ENCODE measurements around the gene SPNS3.

SPNS3 gene

GRCh38 chr17:4536742-4537411, 103.1 kb downstream of the SPNS3 start:
- Histone ChIP-seq H3K27ac (ENCODE audit: extremely low read depth, low read depth, low read length) (no peak overlapping the region), H3K4me3 (ENCODE audit: low read depth, low read length) (no peak overlapping the region), H3K36me3 (ENCODE audit: control insufficient read depth in 2 of 2, insufficient read depth in 1 of 2, low read length in 2 of 2) (peaks cover 0 to 50% of the 10 kb centered on the region in 2 experiments; a peak in 2 of 3 replicates), H3K9me3 (ENCODE audit: control insufficient read depth, insufficient read depth, low read depth, low read length) (no peaks in the 10 kb centered on the region), H3K4me1 (ENCODE audit: control insufficient read depth, insufficient read depth, low read length) (no peaks in the 10 kb centered on the region)
- CTCF ChIA-PET, result interaction anchor here (0.6 kb wide), 1 partner anchor 117 kb away, joined by 4 read pairs; no protein-coding TSS in a partner anchor
- POLR2A ChIA-PET, result interaction anchor here (0.6 to 2.6 kb wide), 4 partner anchors 7 to 116 kb away, joined by 3 to 11 read pairs (median 4); no protein-coding TSS in a partner anchor
- TF ChIP-seq ZNF621 (tag by site-specific recombination; IDR thresholded peaks at IDR 0.05) (no peak), KLF7 (tag by site-specific recombination; IDR thresholded peaks at IDR 0.05; ENCODE audit: borderline replicate concordance) (no peak), ZNF274 (IDR thresholded peaks at IDR 0.05; ENCODE audit: low read length) (no peak), ZNF274 (tag by site-specific recombination; IDR thresholded peaks at IDR 0.05; ENCODE audit: borderline replicate concordance) (no peak), ZBTB8A (tag by site-specific recombination; IDR thresholded peaks at IDR 0.05) (no peak), PATZ1 (tag by site-specific recombination; IDR thresholded peaks at IDR 0.05) (peak; percentile 56), ATF2 (tag by site-specific recombination; IDR thresholded peaks at IDR 0.05; ENCODE audit: low read depth) (no peak), ZNF791 (tag by site-specific recombination; IDR thresholded peaks at IDR 0.05) (no peak), HIC1 (tag by site-specific recombination; IDR thresholded peaks at IDR 0.05) (peak; percentile 46; the same call in 1 of the 2 replicates), ZNF544 (tag by site-specific recombination; IDR thresholded peaks at IDR 0.05) (no peak), ZNF423 (tag by site-specific recombination; IDR thresholded peaks at IDR 0.05) (0 out of 2 replicates have a peak, but pooled peaks have one; percentile 1), ZNF311 (tag by site-specific recombination; IDR thresholded peaks at IDR 0.05; ENCODE audit: borderline replicate concordance) (no peak), BCL11B (tag by site-specific recombination; IDR thresholded peaks at IDR 0.05; ENCODE audit: low read depth) (no peak), SCRT1 (tag by site-specific recombination; IDR thresholded peaks at IDR 0.05; ENCODE audit: borderline replicate concordance) (no peak), PRDM1 (tag by site-specific recombination; IDR thresholded peaks at IDR 0.05) (peak; percentile 82), GLIS2 (tag by site-specific recombination; IDR thresholded peaks at IDR 0.05) (peak; percentile 64), ZNF623 (tag by site-specific recombination; IDR thresholded peaks at IDR 0.05) (no peak), PRDM10 (tag by site-specific recombination; IDR thresholded peaks at IDR 0.05) (no peak), ZBTB7A (tag by site-specific recombination; IDR thresholded peaks at IDR 0.05; ENCODE audit: low read depth) (no peak), KLF1 (tag by site-specific recombination; IDR thresholded peaks at IDR 0.05) (0 out of 2 replicates have a peak, but pooled peaks have one; percentile 24), OVOL3 (tag by site-specific recombination; IDR thresholded peaks at IDR 0.05) (no peak), ZNF561 (tag by site-specific recombination; IDR thresholded peaks at IDR 0.05; ENCODE audit: borderline replicate concordance) (no peak), ZNF837 (tag by site-specific recombination; IDR thresholded peaks at IDR 0.05) (no peak), ZNF768 (tag by site-specific recombination; IDR thresholded peaks at IDR 0.05) (no peak), ZNF677 (tag by site-specific recombination; IDR thresholded peaks at IDR 0.05) (no peak), ZNF600 (tag by site-specific recombination; IDR thresholded peaks at IDR 0.05) (0 out of 2 replicates have a peak, but pooled peaks have one; percentile 14), ZNF292 (tag by site-specific recombination; IDR thresholded peaks at IDR 0.05; ENCODE audit: borderline replicate concordance, low read depth) (no peak), HOXA7 (CRISPR knock-in tag; IDR thresholded peaks at IDR 0.05; ENCODE audit: borderline replicate concordance) (no peak)

Data from HEK293 (cell line).